ENCODE measurements around the gene NME1.

DNA sequence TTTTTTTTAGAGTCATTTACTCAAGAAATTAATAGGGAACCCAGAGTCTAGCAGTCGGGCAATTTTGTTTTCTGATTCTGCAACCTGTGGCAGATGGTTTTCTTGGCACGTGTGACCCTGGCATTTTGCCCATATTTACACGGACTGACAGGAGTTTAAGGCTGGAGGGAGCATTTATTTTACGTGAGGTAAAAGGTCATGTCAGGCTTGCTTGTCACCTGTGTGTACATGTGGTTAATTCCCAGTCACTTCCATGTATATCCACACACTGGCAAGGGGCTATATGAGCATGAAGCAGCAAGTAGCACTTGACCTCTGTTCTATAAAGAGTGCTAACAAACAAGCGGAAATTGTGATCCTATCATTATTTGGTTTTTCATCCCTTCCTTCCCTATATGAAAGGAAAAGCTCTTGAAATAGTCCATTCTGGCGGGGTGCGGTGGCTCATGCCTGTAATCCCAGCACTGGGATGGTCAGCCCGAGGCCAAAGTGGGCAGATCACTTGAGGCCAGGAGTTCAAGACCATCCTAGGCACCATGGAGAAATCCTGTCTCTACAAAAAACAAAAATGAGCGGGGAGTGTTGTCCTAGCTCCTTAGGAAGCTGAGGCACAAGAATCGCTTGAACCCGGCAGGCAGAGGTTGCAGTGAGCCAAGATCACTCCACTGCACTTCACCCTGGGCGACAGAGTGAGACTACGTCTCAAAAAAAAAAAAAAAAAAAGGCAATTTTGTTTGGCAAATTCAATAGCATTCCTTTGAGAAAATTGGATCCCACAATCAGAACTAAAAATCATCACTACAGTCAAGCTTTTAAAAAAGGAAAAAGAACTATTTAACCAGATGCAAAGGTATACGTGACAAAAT is 34.8 kb upstream of the NME1 start:
- TF ChIP-seq, protein P1, sequence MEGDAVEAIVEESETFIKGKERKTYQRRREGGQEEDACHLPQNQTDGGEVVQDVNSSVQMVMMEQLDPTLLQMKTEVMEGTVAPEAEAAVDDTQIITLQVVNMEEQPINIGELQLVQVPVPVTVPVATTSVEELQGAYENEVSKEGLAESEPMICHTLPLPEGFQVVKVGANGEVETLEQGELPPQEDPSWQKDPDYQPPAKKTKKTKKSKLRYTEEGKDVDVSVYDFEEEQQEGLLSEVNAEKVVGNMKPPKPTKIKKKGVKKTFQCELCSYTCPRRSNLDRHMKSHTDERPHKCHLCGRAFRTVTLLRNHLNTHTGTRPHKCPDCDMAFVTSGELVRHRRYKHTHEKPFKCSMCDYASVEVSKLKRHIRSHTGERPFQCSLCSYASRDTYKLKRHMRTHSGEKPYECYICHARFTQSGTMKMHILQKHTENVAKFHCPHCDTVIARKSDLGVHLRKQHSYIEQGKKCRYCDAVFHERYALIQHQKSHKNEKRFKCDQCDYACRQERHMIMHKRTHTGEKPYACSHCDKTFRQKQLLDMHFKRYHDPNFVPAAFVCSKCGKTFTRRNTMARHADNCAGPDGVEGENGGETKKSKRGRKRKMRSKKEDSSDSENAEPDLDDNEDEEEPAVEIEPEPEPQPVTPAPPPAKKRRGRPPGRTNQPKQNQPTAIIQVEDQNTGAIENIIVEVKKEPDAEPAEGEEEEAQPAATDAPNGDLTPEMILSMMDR (IDR thresholded peaks at IDR 0.05): no peak
- no peak for TF ChIP-seq POLR2AphosphoS5 (IDR thresholded peaks at IDR 0.05)
